ENCODE results near the gene SUMO2. TPM values are rescaled to one million over a fixed set of nuclear protein-coding genes. Genes with fewer than 3 reads are reported as not detected.

SUMO2 gene
- total and polyA plus RNA-seq, 2 experiments from 2014 or later = 139 to 890 TPM

- peaks cover 9% of the 10 kb centered on the region for H3K27me3 Mint-ChIP-seq (ENCODE audit: insufficient read depth, low read depth, poor library complexity)
- Histone ChIP-seq H3K4me1 (ENCODE audit: insufficient read depth) (no peaks in the 10 kb centered on the region), H3F3A (replicated peaks; ENCODE audit: low read depth) (peaks cover 21% of the 10 kb centered on the region), H3K79me2 (replicated peaks; ENCODE audit: insufficient read depth) (peaks cover 3% of the 10 kb centered on the region), H3K9me2 (ENCODE audit: insufficient read depth) (0 out of 2 replicates have a peak, but pooled peaks cover 4% of the 10 kb centered on the region), H4K20me1 (replicated peaks; ENCODE audit: insufficient read depth) (no peaks in the 10 kb centered on the region; the same call in 1 of the 2 replicates), H2AFZ (no peak overlapping the region), H3K27ac (ENCODE audit: low read depth) (no peak overlapping the region), H3K27me3 (ENCODE audit: insufficient read depth) (no peaks in the 10 kb centered on the region), H3K4me3 (no peak overlapping the region), H3K36me3 (ENCODE audit: insufficient read depth) (no peaks in the 10 kb centered on the region), H3K4me2 (no peak overlapping the region)
- H3K9me3 Mint-ChIP-seq = no peaks in the 10 kb centered on the region; the same call in 2 of the 3 replicates
- DNase-seq (ENCODE audit: low spot score) = no peak
- no peak overlapping the region for H3K4me3 Mint-ChIP-seq
- no peak for ATAC-seq
- H3K4me1 Mint-ChIP-seq = peaks cover 6% of the 10 kb centered on the region
- no peak overlapping the region for H3K27ac Mint-ChIP-seq
- TF ChIP-seq CTCF (conservative IDR thresholded peaks at IDR 0.05; ENCODE audit: low read depth in 2 of 2) (no peak), POLR2AphosphoS5 (IDR thresholded peaks at IDR 0.05; ENCODE audit: low read depth) (no peak), EZH2phosphoT487 (IDR thresholded peaks at IDR 0.05; ENCODE audit: unreplicated experiment) (no peak), ZNF331 (CRISPR knock-in tag; IDR thresholded peaks at IDR 0.05; ENCODE audit: low read depth) (no peak), NANOG (IDR thresholded peaks at IDR 0.05; ENCODE audit: borderline replicate concordance) (no peak), JUNB (IDR thresholded peaks at IDR 0.05; ENCODE audit: unreplicated experiment) (no peak), EZH2 (IDR thresholded peaks at IDR 0.05; ENCODE audit: low read depth, unreplicated experiment) (no peak)
- TF ChIP-seq, protein P1, sequence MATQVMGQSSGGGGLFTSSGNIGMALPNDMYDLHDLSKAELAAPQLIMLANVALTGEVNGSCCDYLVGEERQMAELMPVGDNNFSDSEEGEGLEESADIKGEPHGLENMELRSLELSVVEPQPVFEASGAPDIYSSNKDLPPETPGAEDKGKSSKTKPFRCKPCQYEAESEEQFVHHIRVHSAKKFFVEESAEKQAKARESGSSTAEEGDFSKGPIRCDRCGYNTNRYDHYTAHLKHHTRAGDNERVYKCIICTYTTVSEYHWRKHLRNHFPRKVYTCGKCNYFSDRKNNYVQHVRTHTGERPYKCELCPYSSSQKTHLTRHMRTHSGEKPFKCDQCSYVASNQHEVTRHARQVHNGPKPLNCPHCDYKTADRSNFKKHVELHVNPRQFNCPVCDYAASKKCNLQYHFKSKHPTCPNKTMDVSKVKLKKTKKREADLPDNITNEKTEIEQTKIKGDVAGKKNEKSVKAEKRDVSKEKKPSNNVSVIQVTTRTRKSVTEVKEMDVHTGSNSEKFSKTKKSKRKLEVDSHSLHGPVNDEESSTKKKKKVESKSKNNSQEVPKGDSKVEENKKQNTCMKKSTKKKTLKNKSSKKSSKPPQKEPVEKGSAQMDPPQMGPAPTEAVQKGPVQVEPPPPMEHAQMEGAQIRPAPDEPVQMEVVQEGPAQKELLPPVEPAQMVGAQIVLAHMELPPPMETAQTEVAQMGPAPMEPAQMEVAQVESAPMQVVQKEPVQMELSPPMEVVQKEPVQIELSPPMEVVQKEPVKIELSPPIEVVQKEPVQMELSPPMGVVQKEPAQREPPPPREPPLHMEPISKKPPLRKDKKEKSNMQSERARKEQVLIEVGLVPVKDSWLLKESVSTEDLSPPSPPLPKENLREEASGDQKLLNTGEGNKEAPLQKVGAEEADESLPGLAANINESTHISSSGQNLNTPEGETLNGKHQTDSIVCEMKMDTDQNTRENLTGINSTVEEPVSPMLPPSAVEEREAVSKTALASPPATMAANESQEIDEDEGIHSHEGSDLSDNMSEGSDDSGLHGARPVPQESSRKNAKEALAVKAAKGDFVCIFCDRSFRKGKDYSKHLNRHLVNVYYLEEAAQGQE (IDR thresholded peaks at IDR 0.05; ENCODE audit: unreplicated experiment) = no peak
- H3K36me3 Mint-ChIP-seq (ENCODE audit: low read depth) = peaks cover 19% of the 10 kb centered on the region
Observed at GRCh38 chr17:75124819-75125162, 58.0 kb downstream of the SUMO2 start.

DNA sequence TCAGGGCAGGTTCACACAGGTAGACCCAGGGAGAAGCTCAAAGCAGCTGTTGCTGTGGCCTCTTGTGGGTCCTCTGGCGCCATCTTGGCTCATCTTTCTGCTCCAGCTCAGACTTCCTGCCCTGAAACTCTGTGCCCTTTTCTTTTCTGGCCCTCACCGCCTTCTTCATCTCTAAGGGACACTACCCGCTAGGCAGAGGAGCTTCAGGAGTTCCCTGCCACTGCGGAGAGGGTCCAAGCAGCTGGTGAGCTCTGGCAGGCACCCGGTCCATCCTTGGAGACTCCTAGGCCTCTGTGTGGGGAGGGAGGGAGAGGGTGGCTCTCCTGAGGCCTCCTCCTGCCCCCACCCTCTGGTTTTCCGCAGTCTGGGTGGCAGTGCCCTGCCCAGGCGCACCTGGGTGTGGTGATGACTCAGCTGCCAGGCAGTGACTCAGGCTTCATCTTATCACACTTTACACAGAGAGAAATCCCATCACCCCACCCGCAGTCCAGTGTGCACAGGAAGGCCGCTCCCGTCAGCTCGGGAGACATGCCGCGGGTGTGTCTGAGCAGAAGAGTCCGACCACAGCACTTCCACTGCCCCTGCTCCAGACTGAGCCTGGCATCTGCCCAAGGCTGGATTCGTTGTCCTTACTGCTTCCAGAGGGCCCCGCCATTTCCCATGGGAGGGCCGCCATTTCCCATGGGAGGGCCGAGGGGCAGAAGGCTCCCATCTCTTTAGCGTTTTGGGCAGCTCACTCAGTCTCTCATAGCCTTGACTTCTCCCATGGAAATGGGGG lies 58.5 kb downstream of the SUMO2 start:
- Histone ChIP-seq H4K20me1 (replicated peaks; ENCODE audit: insufficient read depth) (no peaks in the 10 kb centered on the region; the same call in 1 of the 2 replicates), H3K36me3 (ENCODE audit: insufficient read depth) (no peaks in the 10 kb centered on the region), H3K9me2 (ENCODE audit: insufficient read depth) (0 out of 2 replicates have a peak, but pooled peaks cover 4% of the 10 kb centered on the region), H3F3A (replicated peaks; ENCODE audit: low read depth) (peaks cover 15% of the 10 kb centered on the region), H3K27me3 (ENCODE audit: insufficient read depth) (no peaks in the 10 kb centered on the region), H2AFZ (no peak overlapping the region), H3K4me3 (no peak overlapping the region), H3K4me1 (ENCODE audit: insufficient read depth) (no peaks in the 10 kb centered on the region), H3K79me2 (replicated peaks; ENCODE audit: insufficient read depth) (no peaks in the 10 kb centered on the region), H3K27ac (ENCODE audit: low read depth) (no peak overlapping the region), H3K4me2 (no peak overlapping the region)
- no peak overlapping the region for H3K27ac Mint-ChIP-seq
- no peaks in the 10 kb centered on the region; the same call in 2 of the 3 replicates for H3K9me3 Mint-ChIP-seq
- no peak overlapping the region for H3K4me3 Mint-ChIP-seq
- no peak for ATAC-seq
- peaks cover 6% of the 10 kb centered on the region for H3K4me1 Mint-ChIP-seq
- DNase-seq (ENCODE audit: low spot score) = no peak
- peaks cover 13% of the 10 kb centered on the region for H3K36me3 Mint-ChIP-seq (ENCODE audit: low read depth)
- H3K27me3 Mint-ChIP-seq (ENCODE audit: insufficient read depth, low read depth, poor library complexity) = peaks cover 9% of the 10 kb centered on the region
- TF ChIP-seq CREB1 (CRISPR knock-in tag; IDR thresholded peaks at IDR 0.05; ENCODE audit: low read depth) (no peak), POLR2AphosphoS5 (IDR thresholded peaks at IDR 0.05; ENCODE audit: low read depth) (no peak), ETS1 (IDR thresholded peaks at IDR 0.05) (no peak), ZNF331 (CRISPR knock-in tag; IDR thresholded peaks at IDR 0.05; ENCODE audit: low read depth) (no peak), NANOG (IDR thresholded peaks at IDR 0.05; ENCODE audit: borderline replicate concordance) (no peak), EZH2 (IDR thresholded peaks at IDR 0.05; ENCODE audit: low read depth, unreplicated experiment) (no peak)

Measured in GM23338 (cell line).